Activated CD8-positive, alpha-beta memory T cell treated with anti-CD3 and anti-CD28 coated beads, Interleukin-2, amount 50 U/mL, for 24 hours (primary cell): ENCODE measurements around the gene ACTR1B.
A peak's percentile ranks its signal among the peaks of the same experiment; 100 is the strongest.
"Not testable (repeated sequence)": the region's sequence is repeated elsewhere in the genome, so short reads cannot be mapped to it uniquely, and the experiment has no call there.

Experiments
- DNase-seq: peaks from one replicate; pipeline ENCODE4 v3.0.0-alpha.2; 2020; ENCODE audit errors: extremely low read depth

Gene ACTR1B

DNA sequence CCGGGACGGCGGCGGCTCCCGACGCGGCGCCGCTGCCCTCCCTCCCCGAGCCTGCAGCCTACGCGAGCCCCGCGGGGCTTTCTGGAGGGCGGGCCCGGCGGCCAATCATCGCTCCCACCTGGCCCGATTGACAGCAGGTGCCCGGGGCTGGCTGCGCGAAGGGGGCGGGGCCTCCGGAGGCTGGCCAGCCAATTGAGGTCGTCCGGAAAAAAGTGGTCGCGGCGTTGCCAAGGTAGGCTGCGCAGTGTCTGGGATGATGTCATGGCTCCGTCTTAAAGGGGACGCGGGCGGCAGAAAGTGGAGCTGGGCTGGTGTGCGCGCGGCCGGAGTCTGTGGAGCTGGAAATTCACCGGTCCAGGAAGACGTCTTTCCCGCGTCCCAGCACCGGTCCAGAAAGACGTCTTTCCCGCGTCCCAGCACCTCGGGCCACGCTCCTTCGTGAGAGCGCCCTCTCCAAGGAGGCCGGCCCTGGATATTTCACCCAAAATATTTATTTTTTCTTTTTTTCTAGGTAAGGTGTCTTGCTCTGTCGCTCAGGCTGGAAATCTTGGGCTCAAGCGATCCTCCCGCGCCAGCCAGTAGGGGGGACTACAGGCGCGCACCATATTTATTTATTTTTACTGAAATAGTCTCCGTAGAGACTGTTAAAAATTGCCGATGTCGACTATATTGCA, at the start of gene ACTR1B:
Gene ACTR1B (minus strand): TSS at position 83 of the 674 bp plus-strand sequence. CDS start 154 bp downstream, outside the sequence.
- peak; percentile 93 for DNase-seq

DNA sequence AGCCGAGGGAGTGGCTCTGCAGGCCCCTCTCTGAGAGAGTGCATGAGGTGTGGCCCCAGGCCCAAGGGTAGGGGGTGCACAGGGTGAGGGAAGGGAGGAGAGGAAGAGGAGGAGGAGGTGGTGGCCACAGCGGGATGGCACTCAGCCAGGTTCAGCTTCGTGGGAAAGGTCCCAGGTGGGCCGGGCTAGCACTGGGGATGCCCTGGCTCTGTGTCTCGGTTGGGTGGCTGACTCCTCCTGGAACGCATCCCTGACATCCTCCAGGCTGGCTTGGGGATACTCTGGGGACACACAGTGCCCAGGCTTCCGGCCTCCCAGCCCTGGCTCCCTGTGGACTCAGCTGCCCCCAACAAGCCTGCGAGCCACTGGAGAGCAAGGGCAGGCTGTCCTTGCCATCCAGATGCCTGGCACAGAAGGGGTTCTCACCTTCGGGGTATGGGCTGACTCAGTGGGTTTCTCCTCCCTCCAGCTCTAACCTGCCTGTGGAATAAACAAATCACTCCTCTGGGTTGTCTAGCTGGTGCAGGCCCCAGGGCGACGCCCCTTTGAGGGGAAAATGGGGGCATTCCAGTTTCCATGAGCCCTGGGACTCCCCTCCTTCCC, 49.0 kb upstream of the ACTR1B start:
- no peak for DNase-seq

DNA sequence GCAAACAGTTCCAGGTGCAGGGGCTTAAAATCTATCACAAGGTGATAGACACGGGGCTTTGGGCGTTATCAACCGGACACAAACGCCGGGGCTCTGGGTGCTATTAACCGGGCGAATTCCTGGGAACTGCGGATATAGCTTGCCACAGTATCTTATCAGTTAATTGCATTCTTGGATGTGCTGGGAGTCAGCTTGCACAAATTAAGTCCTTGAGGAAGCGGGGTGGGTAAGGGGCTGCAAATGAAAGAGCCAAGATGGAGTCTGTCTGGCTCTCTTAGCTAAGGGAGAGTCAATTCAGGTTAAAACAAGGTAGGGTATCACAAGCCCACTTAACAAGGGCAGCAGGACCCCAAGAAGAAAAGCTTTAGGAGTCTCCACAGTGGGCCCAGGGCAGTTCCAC, 48.3 kb upstream of the ACTR1B start:
- DNase-seq, result not testable (repeated sequence)

DNA sequence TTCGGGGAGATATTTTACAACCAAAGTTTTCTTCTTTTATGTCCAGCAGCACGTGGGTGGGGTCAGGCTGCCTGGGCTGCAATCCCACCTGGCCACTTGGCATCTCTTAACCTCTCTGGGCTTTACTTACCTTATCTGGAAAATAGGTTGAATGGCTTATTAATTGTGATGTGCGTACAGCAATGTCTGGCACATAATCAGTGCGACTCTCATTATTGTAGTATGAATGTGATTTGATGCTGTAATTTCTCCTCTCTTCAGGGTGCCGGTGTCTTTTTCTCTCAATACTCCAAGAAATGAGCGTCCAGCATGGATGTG, 47.5 kb upstream of the ACTR1B start:
- DNase-seq, result no peak

DNA sequence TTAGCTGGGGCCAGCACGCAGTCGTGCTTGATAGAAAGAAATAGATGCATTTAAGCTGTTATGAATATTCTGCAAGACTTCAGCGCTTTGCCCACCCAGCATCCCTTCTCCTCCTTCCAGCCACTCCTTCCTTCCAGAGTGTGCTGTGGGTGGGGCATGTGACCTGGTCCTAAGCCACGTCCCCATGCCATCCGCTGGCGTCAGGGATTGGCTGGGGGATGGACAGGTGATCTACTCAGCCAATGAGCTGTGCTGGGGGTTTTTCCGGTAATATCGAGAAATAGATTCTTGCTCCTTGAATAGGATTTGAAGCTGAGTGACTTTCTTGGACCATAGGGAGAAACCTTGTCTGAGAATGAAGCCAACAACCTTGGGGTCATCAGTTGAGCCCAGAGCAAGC, 44.8 kb upstream of the ACTR1B start:
- DNase-seq, result no peak

DNA sequence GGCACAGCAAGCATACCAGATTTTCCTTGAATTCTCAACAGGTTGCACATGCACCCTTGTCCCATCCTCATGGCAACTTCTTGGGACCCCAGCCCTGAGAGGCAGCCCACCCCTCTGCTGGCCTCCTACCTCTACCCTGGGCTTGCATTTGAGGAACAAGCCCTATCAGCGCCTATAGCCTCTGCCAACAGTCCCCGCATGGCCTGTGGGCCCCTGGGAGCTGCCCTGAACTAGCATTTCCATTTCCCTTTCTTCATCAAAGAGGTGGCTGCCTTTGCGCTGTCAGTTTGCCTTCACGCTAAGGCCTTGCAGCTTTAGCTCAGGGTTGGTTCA, 44.2 kb upstream of the ACTR1B start:
- DNase-seq, result no peak

DNA sequence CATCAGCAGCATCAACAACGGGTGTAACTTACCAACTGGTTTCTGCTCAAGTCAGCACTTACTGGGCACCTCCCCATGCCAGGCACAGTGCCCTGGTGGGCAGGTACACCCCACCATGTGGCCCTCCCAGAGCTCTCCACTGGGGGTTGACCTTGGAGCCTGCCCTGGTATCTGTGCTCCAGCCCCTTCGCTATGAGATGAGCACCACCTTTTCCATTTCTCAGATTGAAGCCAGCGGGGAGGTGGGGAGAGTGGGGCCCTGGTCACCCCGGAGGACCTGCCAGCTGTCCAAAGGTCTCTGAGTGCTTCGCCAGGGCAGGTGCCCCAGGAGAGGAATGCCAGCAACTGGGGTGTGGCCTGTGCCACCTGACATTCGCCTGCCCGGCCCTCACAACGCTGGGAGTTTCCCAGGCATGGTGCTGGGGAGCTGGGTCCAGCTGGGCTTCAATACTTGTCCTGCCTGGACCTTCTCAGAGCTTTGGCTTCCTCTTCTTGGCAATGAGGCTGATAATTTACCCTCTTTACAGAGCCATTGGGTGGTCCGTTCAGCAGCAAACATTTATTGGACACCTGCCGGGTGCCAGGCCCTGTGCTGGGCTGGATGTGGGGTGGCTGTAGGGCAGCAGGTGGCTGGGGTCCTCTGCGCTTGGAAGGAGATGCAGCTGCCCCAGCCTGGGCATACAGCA, 43.7 kb upstream of the ACTR1B start:
- no peak for DNase-seq

DNA sequence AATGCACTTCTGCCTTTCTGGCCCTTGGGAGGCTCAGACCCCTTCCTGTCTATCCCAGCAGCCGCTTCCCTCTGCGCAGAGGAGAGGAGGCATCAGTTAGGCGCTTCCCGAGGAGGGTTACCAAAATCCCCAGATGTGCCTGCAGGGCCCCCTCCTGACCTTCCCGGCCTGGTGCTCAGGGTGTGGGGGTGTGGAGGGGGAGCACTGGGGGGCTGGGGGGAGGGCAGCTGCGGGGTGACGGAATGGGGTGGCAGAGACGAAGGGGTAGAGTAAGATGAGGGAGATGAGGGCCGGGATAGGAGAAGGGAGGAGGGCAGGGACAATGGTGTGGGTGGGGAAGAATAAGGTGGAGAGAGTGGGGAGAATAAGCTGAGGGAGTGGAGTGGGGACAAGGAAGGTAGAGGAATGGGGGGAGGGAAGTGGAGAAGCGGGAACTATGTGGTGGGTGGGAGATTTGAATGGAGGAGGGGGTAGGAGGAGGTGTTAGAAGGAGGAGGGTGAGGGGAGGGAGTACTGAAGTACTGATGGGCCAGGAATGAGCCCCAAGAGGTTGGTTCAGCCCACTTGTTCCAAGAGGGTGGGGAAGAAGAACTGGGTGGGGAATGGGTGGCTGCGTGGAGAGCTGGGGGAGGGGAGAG, 43.0 kb upstream of the ACTR1B start:
- no peak for DNase-seq

DNA sequence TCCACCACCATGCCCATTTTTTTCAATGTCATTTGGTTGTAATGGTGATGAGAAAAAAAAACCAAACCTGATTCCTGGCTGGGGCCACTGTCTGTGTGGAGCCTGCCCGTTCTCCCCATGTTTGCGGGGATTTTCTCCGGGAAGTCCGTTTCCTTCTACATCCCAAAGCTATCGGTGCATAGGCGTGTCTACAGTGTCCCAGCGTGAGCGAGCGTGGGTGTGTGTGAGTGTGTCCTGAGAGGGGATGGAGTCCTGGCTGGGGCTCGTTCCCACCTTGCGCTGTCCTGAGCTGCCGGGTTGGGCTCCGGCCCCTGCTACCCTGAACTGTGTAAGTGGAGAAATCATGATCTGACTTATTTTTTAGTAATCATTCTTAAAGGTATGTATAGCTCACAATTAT, 42.3 kb upstream of the ACTR1B start:
- no peak for DNase-seq

DNA sequence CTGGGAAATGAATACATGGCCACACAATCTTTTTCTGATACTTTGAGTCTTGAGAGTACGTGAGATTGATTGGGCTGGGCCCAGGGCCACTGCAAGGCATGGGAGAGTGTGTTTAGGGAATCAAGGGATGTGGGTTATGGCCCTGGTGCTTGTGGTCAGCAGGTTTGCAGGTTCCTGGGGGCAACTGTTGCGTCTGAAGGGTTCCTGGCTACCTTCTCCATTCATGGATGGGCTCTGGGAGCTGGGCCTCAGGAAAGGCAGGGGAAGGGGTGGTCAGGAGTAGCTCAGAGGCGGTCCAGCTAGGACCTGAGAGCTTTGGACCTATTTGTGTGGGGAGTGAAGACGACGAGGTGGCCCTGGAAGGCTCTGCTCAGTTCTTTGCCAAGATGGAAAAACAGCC, 41.1 kb upstream of the ACTR1B start:
- DNase-seq, result no peak

DNA sequence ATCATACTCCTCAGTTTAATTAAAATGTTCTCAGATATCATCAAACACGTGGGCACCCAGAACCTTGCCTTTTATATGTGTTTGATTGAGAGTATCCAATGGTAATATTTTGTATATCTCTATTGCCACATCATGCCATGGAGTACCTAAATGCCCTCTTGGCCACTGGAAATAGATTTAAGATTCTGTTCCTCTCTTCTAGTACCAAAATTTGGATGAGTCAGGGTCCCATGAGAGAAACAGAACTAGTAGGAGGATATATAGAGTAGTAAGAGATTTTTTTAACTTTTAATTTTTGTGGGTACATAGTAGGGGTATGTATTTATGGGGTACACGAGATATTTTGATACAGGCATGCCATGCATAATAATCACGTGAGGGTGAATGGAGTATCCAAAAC, 39.9 kb upstream of the ACTR1B start:
- no peak for DNase-seq

DNA sequence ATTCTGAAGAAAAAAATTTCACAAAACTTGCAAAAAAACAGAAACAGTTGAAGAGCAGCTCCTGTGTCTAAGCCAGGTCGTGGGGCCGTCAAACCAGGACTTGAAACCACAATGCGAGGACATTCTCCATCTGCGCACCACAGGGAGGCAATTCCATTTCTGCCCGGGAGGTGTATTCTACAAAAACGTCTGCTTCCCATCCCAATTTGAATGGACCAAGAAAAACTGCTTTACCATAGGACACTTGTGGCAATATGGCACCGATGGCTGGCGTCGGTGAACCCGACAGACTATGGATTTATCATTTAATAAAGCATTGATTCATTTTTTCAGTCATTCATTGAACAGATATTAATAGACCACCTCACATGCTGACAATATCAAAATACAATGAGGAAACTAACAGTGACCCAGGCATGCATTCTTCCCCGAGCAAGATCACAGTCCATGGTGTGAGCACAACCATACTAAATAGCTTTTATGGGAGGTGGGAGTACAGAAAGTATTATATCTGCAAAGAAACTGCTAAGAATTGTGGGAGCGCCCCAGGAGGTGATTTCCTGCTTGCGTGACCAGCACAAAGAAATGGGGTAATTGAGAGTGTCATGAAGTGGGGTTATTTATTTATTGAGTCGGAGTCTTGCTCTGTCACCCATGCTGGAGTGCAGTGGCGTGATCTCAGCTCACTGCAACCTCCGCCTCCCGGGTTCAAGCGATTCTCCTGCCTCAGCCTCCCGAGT, 39.1 kb upstream of the ACTR1B start:
- no peak for DNase-seq

DNA sequence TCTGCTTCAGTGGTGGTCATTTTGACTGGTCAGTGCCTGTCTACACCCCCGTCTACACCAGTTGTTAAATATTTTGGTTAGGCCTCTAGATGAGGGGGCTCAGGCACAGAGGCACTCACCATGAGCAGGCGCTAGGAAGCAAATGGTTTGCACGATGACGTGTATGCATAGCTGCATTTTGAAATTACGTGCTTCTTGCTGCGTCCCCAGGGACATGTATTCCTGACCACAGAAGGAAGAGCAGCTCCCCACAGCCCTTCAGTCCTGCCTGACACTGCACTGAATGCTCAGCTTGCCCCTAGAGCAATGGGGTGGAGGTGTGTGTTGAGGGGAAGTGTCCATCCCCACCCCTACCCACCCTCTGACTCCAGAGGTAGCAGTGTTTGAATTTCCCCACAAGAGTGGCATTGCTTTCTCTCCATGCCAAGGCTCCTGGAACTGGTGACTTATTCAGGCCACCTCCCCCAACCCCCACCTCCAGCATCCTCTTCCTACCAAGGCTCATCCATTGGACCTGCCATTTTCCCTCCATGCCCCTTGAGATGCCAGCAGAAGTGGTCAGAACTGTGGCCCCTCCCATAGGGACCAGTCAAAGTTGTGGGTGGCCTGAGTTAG, 38.1 kb upstream of the ACTR1B start:
- DNase-seq, result no peak

DNA sequence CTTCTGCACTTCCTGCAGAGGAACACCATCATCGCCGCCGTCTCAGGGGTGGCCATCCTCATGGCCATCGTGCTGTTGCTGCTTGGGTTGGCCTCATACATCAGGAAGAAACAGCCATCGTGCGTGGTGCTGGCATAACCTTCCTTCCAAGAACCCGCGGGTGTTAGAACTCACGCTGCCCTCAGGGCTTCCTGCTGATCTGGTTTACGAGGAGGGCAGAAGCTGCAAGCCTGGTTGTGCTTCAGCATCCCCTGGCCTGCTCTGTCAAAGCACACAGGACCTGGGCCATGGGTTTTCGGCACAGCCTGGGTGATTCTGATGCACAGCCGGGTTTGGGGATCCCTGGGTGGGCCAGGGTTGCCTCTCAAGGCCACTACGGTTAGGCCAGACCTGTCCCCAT, 37.3 kb upstream of the ACTR1B start:
- no peak for DNase-seq

DNA sequence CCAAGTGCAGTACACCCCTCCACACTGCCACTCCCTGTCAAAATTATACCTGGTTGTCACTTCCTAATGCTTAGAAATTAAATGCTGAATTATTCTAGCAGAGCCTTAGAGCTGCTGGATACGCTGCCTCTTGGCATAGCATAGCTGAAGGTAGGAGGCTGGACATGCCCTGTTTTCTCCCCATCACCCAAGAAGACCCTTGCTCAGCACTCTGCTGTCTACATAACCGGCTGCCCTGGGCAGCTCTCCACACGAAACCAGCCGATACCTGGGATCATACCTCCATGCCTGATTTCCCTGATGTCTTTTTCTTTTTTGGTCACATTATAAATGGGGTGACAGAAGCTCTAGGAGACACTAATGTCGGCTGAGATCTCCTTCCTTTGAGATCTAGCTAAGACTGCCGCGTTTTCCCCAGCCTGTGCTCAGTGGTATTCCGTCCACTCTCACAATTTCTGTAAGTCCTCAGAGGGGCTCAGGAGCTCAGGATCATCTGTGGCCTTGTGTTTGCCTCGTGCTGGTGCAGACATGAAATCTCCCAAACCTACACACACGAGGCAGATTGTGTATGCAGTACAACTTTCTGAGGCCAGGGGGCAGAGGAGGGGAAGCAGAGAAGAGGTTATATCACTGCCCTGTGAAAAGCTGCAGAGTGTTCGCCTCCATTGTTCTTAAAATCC, 36.1 kb upstream of the ACTR1B start:
- DNase-seq, result no peak

DNA sequence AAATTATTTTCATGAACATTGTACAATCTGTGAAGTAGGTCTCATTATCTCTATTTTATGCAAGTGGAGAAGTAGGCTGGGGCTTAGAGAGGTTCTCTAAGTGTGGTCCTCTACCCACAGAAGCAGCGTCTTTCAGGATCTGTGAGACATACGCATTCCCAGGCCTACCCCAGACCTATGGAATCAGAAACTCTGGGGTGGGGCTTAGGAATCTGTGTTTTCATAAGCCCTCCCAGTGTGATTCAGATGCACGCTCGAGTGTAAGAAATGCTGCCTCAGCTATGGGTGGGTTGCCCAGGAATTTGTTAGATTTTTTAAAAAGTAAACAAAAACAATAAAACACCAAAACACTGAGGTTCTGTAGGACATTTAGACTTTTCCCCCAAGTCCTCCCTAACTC, 34.7 kb upstream of the ACTR1B start:
- DNase-seq, result no peak

DNA sequence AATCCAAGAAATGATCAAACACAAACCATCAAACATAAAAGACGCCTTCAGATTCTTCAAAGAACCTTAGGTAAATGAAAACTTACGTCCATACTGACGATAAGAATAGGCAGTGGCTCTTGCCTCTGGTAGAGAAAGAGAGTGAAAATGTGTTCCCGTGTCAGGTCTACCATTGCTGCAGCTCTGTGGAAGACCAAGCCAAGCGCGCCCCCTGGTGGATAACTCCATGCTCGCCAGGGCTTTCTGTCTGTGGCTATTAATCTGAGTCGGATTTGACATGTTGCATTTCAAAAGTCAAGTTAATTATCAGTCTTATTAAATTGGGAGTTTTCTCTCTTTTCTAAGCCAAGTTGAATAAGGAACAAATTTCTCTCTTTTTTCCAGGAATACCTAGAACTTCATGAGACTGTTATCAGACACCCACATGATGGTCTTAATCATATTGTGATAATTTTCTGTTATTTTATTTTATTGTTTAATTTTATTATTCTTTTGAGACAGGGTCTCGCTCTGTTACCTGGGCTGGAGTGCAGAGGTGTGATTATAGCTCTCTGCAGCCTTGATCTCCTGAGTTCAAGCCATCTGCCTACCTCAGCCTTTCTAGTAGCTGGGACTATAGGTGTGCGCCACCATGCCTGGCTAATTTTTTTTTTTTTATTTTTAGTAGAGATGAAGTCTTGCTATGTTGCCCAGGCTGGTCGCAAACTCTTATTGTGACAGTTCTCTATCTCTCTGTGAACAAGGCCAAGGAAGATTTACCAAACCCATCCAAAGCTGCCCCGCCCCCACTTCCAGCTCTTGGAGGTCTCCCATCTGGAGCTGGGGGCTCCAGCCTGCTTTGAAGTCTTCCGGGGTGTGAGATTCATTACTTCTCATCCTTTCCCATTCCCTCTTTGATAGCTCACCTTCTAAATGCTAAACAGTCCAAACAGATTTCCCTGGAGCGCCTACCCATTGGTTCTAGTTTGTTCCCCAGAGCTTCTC, 33.7 kb upstream of the ACTR1B start:
- DNase-seq, result peak; percentile 86

DNA sequence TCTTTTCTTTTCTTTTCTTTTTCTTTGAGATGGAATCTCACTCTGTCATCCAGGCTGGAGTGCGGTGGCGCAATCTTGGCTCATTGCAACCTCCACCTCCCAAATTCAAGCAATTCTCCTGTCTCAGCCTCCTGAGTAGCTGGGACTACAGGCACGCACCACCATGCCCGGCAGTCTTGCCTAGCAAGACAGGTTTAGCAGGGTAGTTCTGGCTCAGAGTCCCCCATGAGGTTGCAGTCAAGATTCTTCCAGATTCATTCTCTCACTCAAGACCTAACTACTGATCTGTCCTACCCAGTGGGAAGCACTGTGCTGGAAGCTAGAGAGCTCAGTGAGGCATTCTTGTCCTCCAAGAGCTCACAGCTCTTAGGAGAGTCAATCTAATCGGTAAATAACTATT, 31.9 kb upstream of the ACTR1B start:
- DNase-seq, result no peak

DNA sequence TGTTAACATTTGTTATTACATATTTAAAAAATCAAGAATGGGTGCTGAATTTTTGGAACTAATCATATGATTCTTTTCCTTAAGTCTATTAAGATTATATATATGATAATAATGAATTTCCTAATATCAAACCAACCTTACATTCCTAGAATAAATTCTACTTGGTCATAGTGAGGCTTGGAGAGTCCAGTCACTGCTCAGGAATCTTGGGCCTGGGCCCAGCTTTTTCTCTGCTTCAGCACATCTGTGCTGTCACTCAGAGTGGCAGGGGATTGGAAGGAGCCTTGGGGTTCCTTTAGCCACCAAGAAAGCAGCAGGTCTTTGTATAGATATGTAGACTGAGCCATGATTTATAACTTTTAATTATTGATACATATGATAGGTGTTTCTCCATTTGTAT, 29.6 kb upstream of the ACTR1B start:
- DNase-seq, result no peak

DNA sequence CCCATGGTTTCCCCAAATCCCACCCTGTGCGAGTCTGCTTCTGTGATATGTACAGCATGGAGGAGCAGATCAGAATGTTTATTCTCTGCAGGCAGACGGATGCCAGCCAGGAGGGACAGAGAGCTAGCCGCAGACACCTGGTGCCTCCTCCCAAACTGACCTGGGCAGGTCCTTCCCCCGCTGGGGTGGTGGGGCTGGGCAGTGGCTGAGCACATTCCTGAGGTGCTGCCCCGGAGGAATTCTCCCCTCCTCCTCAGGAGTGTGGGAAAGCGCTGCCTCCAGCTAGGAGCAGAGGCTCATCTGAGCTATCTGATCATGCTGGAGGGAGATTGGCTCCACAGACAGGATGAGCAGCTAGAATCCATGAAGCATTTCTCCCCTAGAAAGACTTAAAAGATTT, 27.3 kb upstream of the ACTR1B start:
- no peak for DNase-seq
